Measurements from ENCODE around the gene CTNND2. TPM values are rescaled to one million over a fixed set of nuclear protein-coding genes. Genes with fewer than 3 reads are reported as not detected.

The CTNND2 gene
- total RNA-seq, 4 donors from 2014 or later, result 0.04 TPM; not detected in 3

GRCh38 chr5:11150976-11151375, 753.3 kb downstream of the CTNND2 start:
- TF ChIP-seq POLR2A (IDR thresholded peaks at IDR 0.05) (no peak), CTCF (IDR thresholded peaks at IDR 0.05 in 4 of 5, conservative IDR thresholded peaks at IDR 0.05 in 1 of 5) (no peak)
- Histone ChIP-seq H3K4me1 (no peaks in the 10 kb centered on the region), H3K27ac (no peak overlapping the region), H3K4me3 (no peak overlapping the region), H3K36me3 (no peaks in the 10 kb centered on the region), H3K9me3 (no peaks in the 10 kb centered on the region), H3K27me3 (no peaks in the 10 kb centered on the region)
- in situ Hi-C loops (cut with MboI; ENCODE audit: low sequenced_read_pairs in 4 of 4) (no loop called here), intact Hi-C loops (cut with DNase I; ENCODE audit: low total_unique reads) (no loop called here)
- no peak for DNase-seq
- ATAC-seq, result no peak

- in situ Hi-C loops (cut with MboI; ENCODE audit: low sequenced_read_pairs in 4 of 4) (no loop called here), intact Hi-C loops (cut with DNase I; ENCODE audit: low total_unique reads) (no loop called here)
- no peak for DNase-seq
- H3K36me3 ChIP-seq, result no peaks in the 10 kb centered on the region
- H3K27me3 ChIP-seq, result no peaks in the 10 kb centered on the region
- H3K9me3 ChIP-seq, result no peaks in the 10 kb centered on the region
- ATAC-seq, result no peak
- H3K4me3 ChIP-seq, result no peak overlapping the region
- H3K27ac ChIP-seq, result no peak overlapping the region
- TF ChIP-seq CTCF (IDR thresholded peaks at IDR 0.05 in 4 of 5, conservative IDR thresholded peaks at IDR 0.05 in 1 of 5) (no peak), POLR2A (IDR thresholded peaks at IDR 0.05) (no peak)
- no peaks in the 10 kb centered on the region for H3K4me1 ChIP-seq
Observed at GRCh38 chr5:11148810-11149539, 755.3 kb downstream of the CTNND2 start.

GRCh38 chr5:11146171-11146570, 758.1 kb downstream of the CTNND2 start:
- Histone ChIP-seq H3K27ac (no peak overlapping the region), H3K27me3 (no peaks in the 10 kb centered on the region), H3K4me1 (no peaks in the 10 kb centered on the region), H3K36me3 (no peaks in the 10 kb centered on the region), H3K4me3 (no peak overlapping the region), H3K9me3 (no peaks in the 10 kb centered on the region)
- DNase-seq, result no peak
- in situ Hi-C loops (cut with MboI; ENCODE audit: low sequenced_read_pairs in 4 of 4), result no loop called here
- TF ChIP-seq CTCF (IDR thresholded peaks at IDR 0.05 in 4 of 5, conservative IDR thresholded peaks at IDR 0.05 in 1 of 5), result no peak
- no peak for TF ChIP-seq POLR2A (IDR thresholded peaks at IDR 0.05)
- no peak for ATAC-seq
- intact Hi-C loops (cut with DNase I; ENCODE audit: low total_unique reads), result no loop called here

GRCh38 chr5:11143456-11144267, 760.6 kb downstream of the CTNND2 start:
- Histone ChIP-seq H3K27me3 (no peaks in the 10 kb centered on the region), H3K36me3 (no peaks in the 10 kb centered on the region), H3K4me3 (no peak overlapping the region), H3K27ac (no peak overlapping the region), H3K9me3 (no peaks in the 10 kb centered on the region), H3K4me1 (no peaks in the 10 kb centered on the region)
- no peak for DNase-seq
- ATAC-seq, result no peak
- intact Hi-C loops (cut with DNase I; ENCODE audit: low total_unique reads), result no loop called here
- in situ Hi-C loops (cut with MboI; ENCODE audit: low sequenced_read_pairs in 4 of 4), result no loop called here
- TF ChIP-seq CTCF (IDR thresholded peaks at IDR 0.05 in 4 of 5, conservative IDR thresholded peaks at IDR 0.05 in 1 of 5), result no peak
- TF ChIP-seq POLR2A (IDR thresholded peaks at IDR 0.05), result no peak
